SK-N-SH treated with all-trans-retinoic acid at 6 μM for 48 hours (cell line): ENCODE measurements around the gene DGKI.

Experiments
- ATAC-seq: fragments of 200-7000 bp; cut with Tn5 transposase; 3 replicates; pipeline ENCODE4 v1.9.1; 2020; ENCODE audit warnings: mild to moderate bottlenecking, moderate library complexity
- BACH2 ChIP-seq: fragments of 250-450 bp; sonication (Bioruptor Pico); IDR thresholded peaks from 2 replicates; pipeline ENCODE4 v1.9.0; 2021; ENCODE audit warnings: mild to moderate bottlenecking, borderline replicate concordance
- CSDC2 ChIP-seq: fragments of 250-450 bp; sonication (Bioruptor Pico); IDR thresholded peaks from 2 replicates; pipeline ENCODE4 v1.5.0; 2020; ENCODE audit warnings: mild to moderate bottlenecking, moderate library complexity
- GLIS3 ChIP-seq: fragments of 250-450 bp; sonication (Bioruptor Pico); IDR thresholded peaks from 2 replicates; pipeline ENCODE4 v1.5.0; 2020; ENCODE audit warnings: mild to moderate bottlenecking, moderate library complexity
- OSR1 ChIP-seq: fragments of 250-450 bp; sonication (Bioruptor Pico); IDR thresholded peaks from 2 replicates; pipeline ENCODE4 v1.8.0; 2022; ENCODE audit warnings: moderate library complexity, mild to moderate bottlenecking, inconsistent platforms
- RARB ChIP-seq: fragments of 250-450 bp; sonication (Bioruptor Pico); IDR thresholded peaks from 2 replicates; pipeline ENCODE4 v1.8.0; 2021; ENCODE audit warnings: mild to moderate bottlenecking, moderate library complexity
- SNAI2 ChIP-seq: fragments of 250-450 bp; sonication (Bioruptor Pico); IDR thresholded peaks from 2 replicates; pipeline ENCODE4 v1.5.0; 2020; ENCODE audit warnings: mild to moderate bottlenecking, moderate library complexity
- TCF4 ChIP-seq: fragments of 250-450 bp; sonication (Bioruptor Pico); IDR thresholded peaks from 2 replicates; pipeline ENCODE4 v1.8.0; 2021; ENCODE audit warnings: mild to moderate bottlenecking, moderate library complexity, borderline replicate concordance
- TOX ChIP-seq: fragments of 250-450 bp; sonication (Bioruptor Pico); IDR thresholded peaks from 2 replicates; pipeline ENCODE4 v1.8.0; 2021; ENCODE audit warnings: mild to moderate bottlenecking, moderate library complexity, borderline replicate concordance
- ZC3H10 ChIP-seq: fragments of 250-450 bp; sonication (Bioruptor Pico); IDR thresholded peaks from 2 replicates; pipeline ENCODE4 v1.5.1; 2021; ENCODE audit warnings: mild to moderate bottlenecking, moderate library complexity
- ZFP3 ChIP-seq: fragments of 250-450 bp; sonication (Bioruptor Pico); IDR thresholded peaks from 2 replicates; pipeline ENCODE4 v1.5.0; 2020; ENCODE audit warnings: mild to moderate bottlenecking, moderate library complexity
- ZFP30 ChIP-seq: fragments of 450-650 bp; formaldehyde crosslinking; IDR thresholded peaks from 2 replicates; pipeline ENCODE4 v1.5.0; 2022; ENCODE audit warnings: mild to moderate bottlenecking, moderate library complexity
- ZNF565 ChIP-seq: fragments of 450-650 bp; formaldehyde crosslinking; conservative IDR thresholded peaks from 2 replicates; pipeline ENCODE4 v1.5.0; 2020; ENCODE audit warnings: low read depth, mild to moderate bottlenecking, moderate library complexity
- ZNF8 ChIP-seq: fragments of 450-650 bp; formaldehyde crosslinking; IDR thresholded peaks from 2 replicates; pipeline ENCODE4 v1.5.0; 2020; ENCODE audit warnings: mild to moderate bottlenecking, moderate library complexity
- TF ChIP-seq, protein P1 (sequence below): fragments of 250-450 bp; sonication (Bioruptor Pico); IDR thresholded peaks from 2 replicates; pipeline ENCODE4 v1.5.1; 2020; ENCODE audit warnings: low read depth, mild to moderate bottlenecking, moderate library complexity
- TF ChIP-seq, protein P2 (sequence below): fragments of 250-450 bp; sonication (Bioruptor Pico); IDR thresholded peaks from 2 replicates; pipeline ENCODE4 v1.8.0; 2020; ENCODE audit warnings: mild to moderate bottlenecking, moderate library complexity, borderline replicate concordance
- TF ChIP-seq, protein P3 (sequence below): fragments of 250-450 bp; sonication (Bioruptor Pico); IDR thresholded peaks from 2 replicates; pipeline ENCODE4 v1.5.0; 2020; ENCODE audit warnings: mild to moderate bottlenecking, moderate library complexity
- TF ChIP-seq, protein P4 (sequence below): fragments of 250-450 bp; sonication (Bioruptor Pico); IDR thresholded peaks from 2 replicates; pipeline ENCODE4 v1.8.0; 2021; ENCODE audit warnings: low read depth, mild to moderate bottlenecking, moderate library complexity, borderline replicate concordance
- TF ChIP-seq, protein P5 (sequence below): fragments of 250-450 bp; sonication (Bioruptor Pico); IDR thresholded peaks from 2 replicates; pipeline ENCODE4 v1.5.1; 2021; ENCODE audit warnings: mild to moderate bottlenecking, moderate library complexity

Gene DGKI

DNA sequence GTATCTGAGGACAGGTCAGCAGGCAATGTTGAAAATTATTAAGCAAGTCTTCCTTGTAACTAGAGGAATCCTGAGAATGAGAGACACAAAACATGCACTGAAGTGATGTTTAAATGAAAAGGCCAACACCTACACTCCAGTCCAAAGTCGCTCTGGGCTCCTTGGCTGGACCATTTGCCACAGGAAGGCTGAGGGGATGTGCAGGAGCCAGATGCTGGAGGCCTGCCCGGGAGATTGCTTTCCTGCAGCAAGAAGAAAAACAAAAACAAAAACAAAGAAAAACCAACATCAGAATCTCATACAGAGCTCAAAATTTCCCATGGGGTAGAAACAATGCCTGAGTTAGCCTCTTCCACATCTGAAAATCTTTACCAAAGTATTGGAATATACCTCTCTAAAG is 157.0 kb downstream of the DGKI start:
- TF ChIP-seq, protein P1, sequence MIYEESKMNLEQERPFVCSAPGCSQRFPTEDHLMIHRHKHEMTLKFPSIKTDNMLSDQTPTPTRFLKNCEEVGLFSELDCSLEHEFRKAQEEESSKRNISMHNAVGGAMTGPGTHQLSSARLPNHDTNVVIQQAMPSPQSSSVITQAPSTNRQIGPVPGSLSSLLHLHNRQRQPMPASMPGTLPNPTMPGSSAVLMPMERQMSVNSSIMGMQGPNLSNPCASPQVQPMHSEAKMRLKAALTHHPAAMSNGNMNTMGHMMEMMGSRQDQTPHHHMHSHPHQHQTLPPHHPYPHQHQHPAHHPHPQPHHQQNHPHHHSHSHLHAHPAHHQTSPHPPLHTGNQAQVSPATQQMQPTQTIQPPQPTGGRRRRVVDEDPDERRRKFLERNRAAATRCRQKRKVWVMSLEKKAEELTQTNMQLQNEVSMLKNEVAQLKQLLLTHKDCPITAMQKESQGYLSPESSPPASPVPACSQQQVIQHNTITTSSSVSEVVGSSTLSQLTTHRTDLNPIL (CRISPR knock-in tag): no peak
- TF ChIP-seq OSR1 (no peak), ZFP30 (CRISPR knock-in tag) (no peak), TCF4 (no peak)
- TF ChIP-seq, protein P2, sequence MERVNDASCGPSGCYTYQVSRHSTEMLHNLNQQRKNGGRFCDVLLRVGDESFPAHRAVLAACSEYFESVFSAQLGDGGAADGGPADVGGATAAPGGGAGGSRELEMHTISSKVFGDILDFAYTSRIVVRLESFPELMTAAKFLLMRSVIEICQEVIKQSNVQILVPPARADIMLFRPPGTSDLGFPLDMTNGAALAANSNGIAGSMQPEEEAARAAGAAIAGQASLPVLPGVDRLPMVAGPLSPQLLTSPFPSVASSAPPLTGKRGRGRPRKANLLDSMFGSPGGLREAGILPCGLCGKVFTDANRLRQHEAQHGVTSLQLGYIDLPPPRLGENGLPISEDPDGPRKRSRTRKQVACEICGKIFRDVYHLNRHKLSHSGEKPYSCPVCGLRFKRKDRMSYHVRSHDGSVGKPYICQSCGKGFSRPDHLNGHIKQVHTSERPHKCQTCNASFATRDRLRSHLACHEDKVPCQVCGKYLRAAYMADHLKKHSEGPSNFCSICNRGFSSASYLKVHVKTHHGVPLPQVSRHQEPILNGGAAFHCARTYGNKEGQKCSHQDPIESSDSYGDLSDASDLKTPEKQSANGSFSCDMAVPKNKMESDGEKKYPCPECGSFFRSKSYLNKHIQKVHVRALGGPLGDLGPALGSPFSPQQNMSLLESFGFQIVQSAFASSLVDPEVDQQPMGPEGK (CRISPR knock-in tag): no peak
- ATAC-seq: no peak

DNA sequence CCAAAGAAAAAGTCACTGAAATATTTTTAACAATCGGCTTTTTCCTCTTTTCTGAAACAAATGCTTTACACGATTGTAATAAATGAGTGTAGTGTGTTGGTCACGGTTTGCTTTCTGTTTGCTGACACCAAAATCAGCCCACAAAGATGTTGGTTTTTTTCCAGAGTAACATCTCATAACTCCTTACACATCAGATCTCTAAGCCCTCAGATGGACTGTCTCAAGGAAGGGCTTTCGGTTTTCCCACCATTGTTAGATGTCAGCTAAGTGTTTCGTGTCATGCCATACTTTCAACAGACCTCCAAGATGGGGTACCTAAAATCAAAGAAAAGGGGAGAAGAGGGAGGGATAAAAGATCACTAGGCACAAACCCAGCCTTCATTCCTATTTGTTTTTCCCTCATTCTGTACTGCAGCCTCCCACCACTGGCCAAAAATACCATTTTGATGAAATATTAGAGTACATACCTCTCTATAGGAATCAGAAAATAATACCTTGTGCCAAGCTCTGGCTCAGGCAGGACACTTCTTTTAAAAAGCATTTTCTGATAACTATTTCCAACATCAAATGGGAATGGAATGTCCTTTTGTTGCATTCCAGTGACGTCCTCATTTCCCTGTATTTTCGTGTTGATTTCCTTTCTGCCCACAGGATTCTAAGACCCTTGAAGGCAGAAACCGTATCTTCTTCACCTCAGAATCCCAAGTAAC is 159.1 kb downstream of the DGKI start:
- no peak for TF ChIP-seq TCF4
- no peak for TF ChIP-seq BACH2
- TF ChIP-seq TOX: no peak
- TF ChIP-seq, protein P2 (CRISPR knock-in tag): no peak
- no peak for TF ChIP-seq ZNF8 (CRISPR knock-in tag)
- no peak for TF ChIP-seq RARB
- TF ChIP-seq ZFP3 (CRISPR knock-in tag): no peak
- TF ChIP-seq, protein P1 (CRISPR knock-in tag): no peak
- TF ChIP-seq ZNF565 (CRISPR knock-in tag): no peak
- TF ChIP-seq, protein P3, sequence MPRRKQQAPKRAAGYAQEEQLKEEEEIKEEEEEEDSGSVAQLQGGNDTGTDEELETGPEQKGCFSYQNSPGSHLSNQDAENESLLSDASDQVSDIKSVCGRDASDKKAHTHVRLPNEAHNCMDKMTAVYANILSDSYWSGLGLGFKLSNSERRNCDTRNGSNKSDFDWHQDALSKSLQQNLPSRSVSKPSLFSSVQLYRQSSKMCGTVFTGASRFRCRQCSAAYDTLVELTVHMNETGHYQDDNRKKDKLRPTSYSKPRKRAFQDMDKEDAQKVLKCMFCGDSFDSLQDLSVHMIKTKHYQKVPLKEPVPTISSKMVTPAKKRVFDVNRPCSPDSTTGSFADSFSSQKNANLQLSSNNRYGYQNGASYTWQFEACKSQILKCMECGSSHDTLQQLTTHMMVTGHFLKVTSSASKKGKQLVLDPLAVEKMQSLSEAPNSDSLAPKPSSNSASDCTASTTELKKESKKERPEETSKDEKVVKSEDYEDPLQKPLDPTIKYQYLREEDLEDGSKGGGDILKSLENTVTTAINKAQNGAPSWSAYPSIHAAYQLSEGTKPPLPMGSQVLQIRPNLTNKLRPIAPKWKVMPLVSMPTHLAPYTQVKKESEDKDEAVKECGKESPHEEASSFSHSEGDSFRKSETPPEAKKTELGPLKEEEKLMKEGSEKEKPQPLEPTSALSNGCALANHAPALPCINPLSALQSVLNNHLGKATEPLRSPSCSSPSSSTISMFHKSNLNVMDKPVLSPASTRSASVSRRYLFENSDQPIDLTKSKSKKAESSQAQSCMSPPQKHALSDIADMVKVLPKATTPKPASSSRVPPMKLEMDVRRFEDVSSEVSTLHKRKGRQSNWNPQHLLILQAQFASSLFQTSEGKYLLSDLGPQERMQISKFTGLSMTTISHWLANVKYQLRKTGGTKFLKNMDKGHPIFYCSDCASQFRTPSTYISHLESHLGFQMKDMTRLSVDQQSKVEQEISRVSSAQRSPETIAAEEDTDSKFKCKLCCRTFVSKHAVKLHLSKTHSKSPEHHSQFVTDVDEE (CRISPR knock-in tag): no peak
- TF ChIP-seq GLIS3 (CRISPR knock-in tag): no peak
- no peak for TF ChIP-seq OSR1
- no peak for TF ChIP-seq ZC3H10 (CRISPR knock-in tag)
- TF ChIP-seq, protein P4, sequence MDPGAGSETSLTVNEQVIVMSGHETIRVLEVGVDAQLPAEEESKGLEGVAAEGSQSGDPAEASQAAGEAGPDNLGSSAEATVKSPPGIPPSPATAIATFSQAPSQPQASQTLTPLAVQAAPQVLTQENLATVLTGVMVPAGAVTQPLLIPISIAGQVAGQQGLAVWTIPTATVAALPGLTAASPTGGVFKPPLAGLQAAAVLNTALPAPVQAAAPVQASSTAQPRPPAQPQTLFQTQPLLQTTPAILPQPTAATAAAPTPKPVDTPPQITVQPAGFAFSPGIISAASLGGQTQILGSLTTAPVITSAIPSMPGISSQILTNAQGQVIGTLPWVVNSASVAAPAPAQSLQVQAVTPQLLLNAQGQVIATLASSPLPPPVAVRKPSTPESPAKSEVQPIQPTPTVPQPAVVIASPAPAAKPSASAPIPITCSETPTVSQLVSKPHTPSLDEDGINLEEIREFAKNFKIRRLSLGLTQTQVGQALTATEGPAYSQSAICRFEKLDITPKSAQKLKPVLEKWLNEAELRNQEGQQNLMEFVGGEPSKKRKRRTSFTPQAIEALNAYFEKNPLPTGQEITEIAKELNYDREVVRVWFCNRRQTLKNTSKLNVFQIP: no peak
- no peak for TF ChIP-seq CSDC2 (CRISPR knock-in tag)
- no peak for TF ChIP-seq SNAI2
- TF ChIP-seq, protein P5, sequence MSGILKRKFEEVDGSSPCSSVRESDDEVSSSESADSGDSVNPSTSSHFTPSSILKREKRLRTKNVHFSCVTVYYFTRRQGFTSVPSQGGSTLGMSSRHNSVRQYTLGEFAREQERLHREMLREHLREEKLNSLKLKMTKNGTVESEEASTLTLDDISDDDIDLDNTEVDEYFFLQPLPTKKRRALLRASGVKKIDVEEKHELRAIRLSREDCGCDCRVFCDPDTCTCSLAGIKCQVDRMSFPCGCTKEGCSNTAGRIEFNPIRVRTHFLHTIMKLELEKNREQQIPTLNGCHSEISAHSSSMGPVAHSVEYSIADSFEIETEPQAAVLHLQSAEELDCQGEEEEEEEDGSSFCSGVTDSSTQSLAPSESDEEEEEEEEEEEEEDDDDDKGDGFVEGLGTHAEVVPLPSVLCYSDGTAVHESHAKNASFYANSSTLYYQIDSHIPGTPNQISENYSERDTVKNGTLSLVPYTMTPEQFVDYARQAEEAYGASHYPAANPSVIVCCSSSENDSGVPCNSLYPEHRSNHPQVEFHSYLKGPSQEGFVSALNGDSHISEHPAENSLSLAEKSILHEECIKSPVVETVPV (CRISPR knock-in tag): no peak
- ATAC-seq: peak; percentile 84
